Measurements from ENCODE around the gene CMTM3.
"Not testable (repeated sequence)": the region's sequence is repeated elsewhere in the genome, so short reads cannot be mapped to it uniquely, and the experiment has no call there.

CMTM3 gene

GRCh38 chr16:66609139-66609510, 4.6 kb downstream of the CMTM3 start:
- DNase-seq (ENCODE audit: low read depth) = no peak

DNA sequence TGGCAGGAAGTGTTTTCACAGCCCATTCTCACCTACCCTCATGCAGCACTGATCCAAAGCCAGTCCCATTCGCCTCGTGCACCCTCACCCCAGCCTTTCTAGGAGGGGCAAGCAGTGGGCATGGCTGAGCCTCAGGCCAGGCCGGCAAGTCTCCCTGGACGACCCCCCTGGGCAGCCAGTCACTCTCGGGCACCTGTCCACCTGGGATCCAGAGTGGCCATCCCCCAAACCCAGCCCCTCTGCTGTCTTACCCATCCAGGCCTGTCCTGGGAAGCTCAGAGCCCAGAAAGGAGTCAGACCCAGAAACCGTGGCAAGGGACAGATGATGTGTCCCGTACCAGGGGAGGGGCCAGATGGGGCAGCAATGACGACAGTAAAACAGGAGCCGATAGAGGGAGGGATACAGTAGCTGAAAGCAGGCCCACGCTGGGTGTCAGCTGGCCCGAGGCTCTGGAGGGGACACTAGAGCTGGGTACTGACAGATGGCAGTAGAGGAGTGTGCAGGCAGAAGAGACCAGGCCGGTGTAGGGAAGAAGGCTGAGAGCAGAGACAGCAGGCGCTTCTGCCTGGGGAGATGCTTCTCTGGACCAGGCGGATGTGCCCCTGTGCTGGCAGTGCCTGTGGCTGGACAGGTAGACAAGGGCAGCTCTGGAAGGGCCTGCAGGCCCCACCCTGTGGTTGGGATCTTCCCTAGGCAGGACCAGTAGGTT, 5.8 kb downstream of the CMTM3 start:
- no peak for DNase-seq (ENCODE audit: low read depth)

DNA sequence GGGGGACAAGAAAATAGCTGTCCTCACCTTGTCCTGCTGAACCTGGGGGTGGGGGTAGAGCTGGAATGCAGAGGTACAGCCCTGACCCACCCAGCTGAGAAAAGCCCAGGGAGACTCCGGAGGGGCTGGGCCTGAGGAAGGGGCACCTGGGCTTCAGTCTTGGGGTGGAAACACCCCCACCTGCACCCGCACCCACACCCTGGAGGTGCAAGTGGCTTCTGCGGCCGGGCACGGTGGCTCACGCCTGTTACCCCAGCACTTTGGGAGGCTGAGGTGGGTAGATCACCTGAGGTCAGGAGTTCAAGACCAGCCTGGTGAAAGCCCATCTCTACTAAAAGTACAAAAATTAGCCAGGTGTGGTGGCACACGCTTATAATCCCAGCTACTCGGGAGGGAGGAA, 7.4 kb downstream of the CMTM3 start:
- not testable (repeated sequence) for DNase-seq (ENCODE audit: low read depth)

GRCh38 chr16:66612422-66612821, 7.9 kb downstream of the CMTM3 start:
- DNase-seq (ENCODE audit: low read depth) = no peak

- no peak for DNase-seq (ENCODE audit: low read depth)
Observed at GRCh38 chr16:66614161-66614802, 9.8 kb downstream of the CMTM3 start.

DNA sequence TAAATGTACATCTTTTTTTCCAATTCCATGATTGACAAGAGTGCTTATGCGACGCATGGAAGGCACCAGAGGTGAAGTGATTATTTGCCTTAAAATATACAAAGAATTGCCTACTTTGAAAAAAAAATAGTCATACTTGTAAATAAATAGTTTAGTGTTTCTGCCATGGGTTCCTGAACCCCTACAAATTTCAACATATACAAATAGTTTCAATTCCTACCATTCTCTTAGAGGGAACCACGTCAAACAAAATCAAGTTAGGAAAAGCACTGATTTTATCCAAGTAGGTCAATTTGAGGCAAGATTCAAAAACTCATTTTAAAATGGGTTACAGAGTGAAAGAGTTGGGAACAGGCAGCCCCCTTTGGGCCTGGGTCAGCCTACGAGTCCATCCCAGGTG, 11.7 kb downstream of the CMTM3 start:
- DNase-seq (ENCODE audit: low read depth) = no peak

GRCh38 chr16:66616592-66616991, 12.1 kb downstream of the CMTM3 start:
- DNase-seq (ENCODE audit: low read depth) = no peak

DNA sequence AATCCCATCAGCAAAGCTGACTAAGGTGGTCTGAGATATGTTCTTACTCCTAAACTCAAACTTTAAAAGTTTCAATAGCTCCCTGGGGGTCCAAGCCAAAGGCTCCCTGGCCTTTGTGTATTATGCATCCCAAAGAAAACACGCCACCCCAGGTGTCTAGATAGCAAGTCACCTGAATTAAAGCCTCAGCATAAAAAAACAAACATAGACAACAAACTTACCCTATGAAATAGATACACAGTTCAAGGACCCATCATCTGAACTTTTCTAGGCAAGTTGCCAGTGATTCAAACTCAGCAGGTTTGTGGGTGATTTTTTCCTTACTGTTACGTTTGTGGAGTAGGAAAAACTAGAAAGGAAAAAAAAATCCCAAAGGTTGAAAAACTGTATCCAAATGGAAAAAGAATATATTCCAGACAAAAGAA, 12.5 kb downstream of the CMTM3 start:
- no peak for DNase-seq (ENCODE audit: low read depth)

DNA sequence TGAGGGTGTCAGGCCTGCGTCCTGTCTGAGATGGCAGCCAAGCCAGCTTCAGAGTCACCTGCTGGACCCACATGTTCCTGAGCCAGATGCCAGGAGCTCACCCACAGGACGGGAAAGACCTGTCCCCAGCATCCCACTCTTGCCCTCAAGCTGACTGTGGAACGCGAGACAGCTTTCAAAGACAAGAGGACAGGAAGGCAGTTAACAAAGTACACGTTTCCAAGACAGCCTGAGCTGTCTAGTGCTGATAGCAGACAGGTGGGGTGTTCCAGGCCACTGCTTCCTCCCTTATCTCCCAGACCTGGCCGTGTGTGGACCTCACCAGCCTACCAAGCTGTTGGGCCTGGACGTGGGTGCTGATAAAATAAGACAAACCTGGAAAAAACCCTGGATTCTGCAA, 13.2 kb downstream of the CMTM3 start:
- DNase-seq (ENCODE audit: low read depth) = no peak

GRCh38 chr16:66618588-66619375, 14.3 kb downstream of the CMTM3 start:
- DNase-seq (ENCODE audit: low read depth) = no peak

GRCh38 chr16:66619534-66620428, 15.3 kb downstream of the CMTM3 start:
- DNase-seq (ENCODE audit: low read depth) = no peak

DNA sequence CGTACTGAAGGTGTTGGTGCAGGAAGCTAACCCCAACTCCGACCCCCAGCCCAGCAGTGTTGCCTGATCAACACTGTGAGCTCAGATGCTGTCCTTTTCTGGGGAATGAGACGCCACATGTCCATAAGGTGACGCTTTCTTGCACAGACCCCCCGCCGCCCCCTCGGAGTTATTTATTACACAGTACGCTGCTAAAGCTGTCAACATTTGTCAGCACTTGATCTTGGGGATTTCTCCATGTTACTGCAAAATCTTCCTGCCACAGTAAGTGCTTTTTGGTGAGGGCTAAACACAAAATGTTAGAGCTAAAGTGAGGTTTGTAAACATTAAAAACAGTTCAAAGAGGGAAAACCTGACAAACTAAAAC, 15.9 kb downstream of the CMTM3 start:
- no peak for DNase-seq (ENCODE audit: low read depth)

GRCh38 chr16:66621973-66622372, 17.5 kb downstream of the CMTM3 start:
- no peak for DNase-seq (ENCODE audit: low read depth)

GRCh38 chr16:66622863-66623262, 18.4 kb downstream of the CMTM3 start:
- no peak for DNase-seq (ENCODE audit: low read depth)

DNA sequence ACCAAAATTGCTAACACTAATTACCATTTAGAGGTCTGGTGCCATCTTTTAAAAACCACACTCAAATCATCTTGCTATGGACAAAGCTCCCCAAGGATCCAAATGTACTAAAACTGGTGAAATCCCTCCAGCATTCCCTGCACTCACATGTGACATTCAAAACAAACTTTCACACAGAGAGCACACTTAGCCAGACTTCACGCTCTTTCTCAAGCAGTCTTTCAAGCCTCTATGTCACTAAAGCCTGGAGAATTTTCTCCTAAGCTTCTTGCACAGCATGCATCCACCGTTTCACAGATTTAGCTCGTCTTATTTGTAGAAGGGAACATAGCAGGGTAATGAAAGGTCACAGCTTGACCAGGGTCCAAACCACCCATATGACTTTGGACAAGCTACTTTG, 19.3 kb downstream of the CMTM3 start:
- DNase-seq (ENCODE audit: low read depth) = no peak

DNA sequence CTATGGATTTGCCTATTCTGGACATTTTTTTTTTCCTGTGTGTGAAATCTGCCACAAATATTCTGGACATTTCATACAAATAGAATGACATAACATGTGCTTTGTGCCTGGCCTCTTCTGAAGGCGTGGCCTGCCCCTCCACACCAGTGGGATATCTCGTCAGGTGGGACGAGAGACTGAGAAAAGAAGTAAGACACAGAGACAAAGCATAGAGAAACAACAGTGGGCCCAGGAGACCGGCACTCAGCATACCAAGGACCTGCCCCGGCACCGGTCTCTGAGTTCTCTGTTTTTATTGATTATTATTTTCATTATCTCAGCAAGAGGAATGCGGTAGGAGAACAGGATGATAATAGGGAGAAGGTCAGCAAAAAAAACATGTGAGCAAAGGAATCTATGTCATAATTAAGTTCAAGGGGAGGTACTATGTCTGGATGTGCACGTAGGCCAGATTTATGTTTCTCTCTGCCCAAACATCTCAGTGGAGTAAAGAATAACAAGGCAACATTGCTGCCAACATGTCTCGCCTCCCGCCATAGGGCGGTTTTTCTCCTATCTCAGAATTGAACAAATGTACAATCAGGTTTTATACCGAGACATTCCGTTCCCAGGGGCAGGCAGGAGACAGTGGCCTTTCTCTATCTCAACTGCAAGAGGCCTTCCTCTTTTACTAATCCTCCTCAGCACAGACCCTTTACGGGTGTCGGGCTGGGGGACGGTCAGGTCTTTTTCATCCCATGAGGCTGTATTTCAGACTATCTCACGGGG, 23.3 kb downstream of the CMTM3 start:
- DNase-seq (ENCODE audit: low read depth) = not testable (repeated sequence)

DNA sequence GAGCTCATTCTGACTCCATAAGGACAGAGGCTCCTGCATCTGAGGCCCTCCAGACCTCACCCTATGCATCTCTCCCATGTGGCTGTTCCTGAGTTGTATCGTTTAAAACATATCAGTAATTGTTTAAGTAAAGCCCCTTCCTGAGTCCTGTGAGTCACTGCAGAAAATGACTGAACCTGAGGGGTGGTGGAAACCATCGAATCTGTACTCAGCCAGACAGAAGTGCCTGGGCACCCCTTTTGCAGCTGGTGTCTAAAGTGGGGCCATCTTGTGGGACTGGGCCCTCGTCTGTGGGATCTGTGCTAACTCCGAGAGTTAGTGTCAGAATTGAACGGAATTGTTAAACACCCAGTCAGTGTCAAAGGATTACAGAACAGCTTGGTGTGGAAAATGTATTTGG, 25.4 kb downstream of the CMTM3 start:
- no peak for DNase-seq (ENCODE audit: low read depth)

GRCh38 chr16:66630561-66631260, 26.2 kb downstream of the CMTM3 start:
- not testable (repeated sequence) for DNase-seq (ENCODE audit: low read depth)

GRCh38 chr16:66631558-66631957, 27.1 kb downstream of the CMTM3 start:
- DNase-seq (ENCODE audit: low read depth) = not testable (repeated sequence)

DNA sequence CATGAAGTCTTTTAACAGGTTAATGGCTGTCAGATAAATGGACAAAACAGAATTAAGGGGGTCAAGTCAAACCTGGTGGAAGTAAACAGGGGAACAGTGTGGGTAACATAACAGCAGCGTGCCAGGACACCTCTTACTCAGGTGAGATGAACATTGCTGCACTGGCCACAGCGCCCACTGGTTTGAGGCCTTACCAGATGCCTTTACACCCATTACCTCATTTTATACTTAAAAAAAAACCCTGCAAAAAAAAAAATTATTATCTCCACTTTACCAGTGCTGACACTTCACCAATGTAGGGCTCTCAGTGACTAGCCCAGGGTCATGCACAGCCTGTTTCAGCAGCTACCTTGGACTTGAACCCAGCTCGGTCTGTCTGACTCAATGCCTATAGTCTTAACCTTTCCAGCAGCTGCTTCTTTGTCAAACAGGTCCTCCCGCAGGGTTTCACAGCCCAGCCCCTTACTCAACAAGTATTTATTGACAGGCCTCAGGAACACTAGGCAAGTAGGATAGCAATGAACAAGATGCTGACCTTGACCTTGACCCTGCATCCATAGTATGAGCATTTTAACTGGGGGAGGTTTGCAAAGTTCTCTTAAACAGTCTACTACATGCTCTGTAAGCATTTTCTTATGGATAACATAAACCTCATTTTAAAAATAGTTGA, 30.2 kb downstream of the CMTM3 start:
- DNase-seq (ENCODE audit: low read depth) = no peak

Data from stimulated activated CD4-positive, alpha-beta T cell treated with anti-CD3 and anti-CD28 coated beads, Interleukin-2, amount 100 ng/mL, for 4 hours (primary cell).